GM12891 (cell line): ENCODE data around the gene DAB1.

Source experiments
- PAX5 ChIP-seq: IDR thresholded peaks from 2 replicates; pipeline ENCODE4 v1.6.1; 2011; ENCODE audit warnings: low read length, moderate library complexity, mild to moderate bottlenecking; ENCODE audit not compliant: insufficient read depth, severe bottlenecking
- POLR2A ChIP-seq: IDR thresholded peaks from 2 replicates; pipeline ENCODE4 v1.6.1; 2011; ENCODE audit warnings: low read depth, low read length, control low read depth
- POLR2AphosphoS5 ChIP-seq: IDR thresholded peaks from 2 replicates; pipeline ENCODE4 v1.6.1; 2011; ENCODE audit warnings: low read depth, low read length, control low read depth
- POU2F2 ChIP-seq: IDR thresholded peaks from 2 replicates; pipeline ENCODE4 v1.6.1; 2011; ENCODE audit warnings: low read depth, mild to moderate bottlenecking, control low read depth, low read length, moderate library complexity
- SPI1 ChIP-seq: IDR thresholded peaks from 2 replicates; pipeline ENCODE4 v1.6.1; 2011; ENCODE audit warnings: low read depth, low read length, control low read depth
- TAF1 ChIP-seq: IDR thresholded peaks from 2 replicates; pipeline ENCODE4 v1.6.1; 2011; ENCODE audit warnings: low read depth, low read length, control low read depth

GRCh38 chr1:57407928-57408327 is 15.9 kb downstream of the DAB1 start:
- TF ChIP-seq POLR2A = no peak
- no peak for TF ChIP-seq TAF1
- TF ChIP-seq POLR2AphosphoS5 = no peak
- TF ChIP-seq POU2F2 = no peak
- TF ChIP-seq SPI1 = no peak
- TF ChIP-seq PAX5 = no peak
